MCF 10A (cell line): Measurements from ENCODE around the gene BSCL2. TPM values are rescaled to one million over a fixed set of nuclear protein-coding genes. Genes with fewer than 3 reads are reported as not detected.

Experiments used
- BruUV-seq: library from RNA; stranded (reverse); fragments of 400-500 nt; replicated peaks from 2 replicates; lab custom pipeline; 2021; lab: Mats Ljungman, UMichigan
- CTCF ChIA-PET: fragments of 300-600 bp; sonication (Branson Sonifier 250); formaldehyde crosslinking; extraction: SDS; loops from one replicate; lab custom pipeline; 2021; ENCODE audit warnings: antibody characterized with exemption, inconsistent platforms; lab: Yijun Ruan, JAX
- POLR2A ChIA-PET: fragments of 300-600, 350-650 bp; sonication (Branson Sonifier 250); formaldehyde crosslinking; extraction: SDS; loops from one replicate; lab custom pipeline; 2020; ENCODE audit warnings: antibody characterized with exemption, inconsistent platforms; lab: Yijun Ruan, JAX
- DNase-seq: peaks from one replicate; pipeline ENCODE4 v3.0.0-alpha.2; 2018; ENCODE audit not compliant: unreplicated experiment
- H3K27ac Mint-ChIP-seq: one replicate; pipeline ENCODE4 v1.8.0; 2022; ENCODE audit warnings: mild to moderate bottlenecking, low read depth, mixed read lengths; ENCODE audit not compliant: unreplicated experiment
- H3K27me3 Mint-ChIP-seq: one replicate; pipeline ENCODE4 v1.8.0; 2022; ENCODE audit warnings: mixed read lengths; ENCODE audit not compliant: insufficient read depth, unreplicated experiment
- H3K36me3 Mint-ChIP-seq: one replicate; pipeline ENCODE4 v1.8.0; 2022; ENCODE audit warnings: mild to moderate bottlenecking, moderate library complexity, mixed read lengths; ENCODE audit not compliant: insufficient read depth, unreplicated experiment
- H3K4me1 Mint-ChIP-seq: one replicate; pipeline ENCODE4 v1.8.0; 2022; ENCODE audit warnings: mixed read lengths; ENCODE audit not compliant: insufficient read depth, unreplicated experiment
- H3K4me3 Mint-ChIP-seq: one replicate; pipeline ENCODE4 v1.8.0; 2022; ENCODE audit warnings: mild to moderate bottlenecking, moderate library complexity, mixed read lengths; ENCODE audit not compliant: unreplicated experiment
- H3K9me3 Mint-ChIP-seq: one replicate; pipeline ENCODE4 v1.8.0; 2022; ENCODE audit warnings: mixed read lengths; ENCODE audit not compliant: unreplicated experiment
- intact Hi-C: fragments of 100-400 bp; cut with micrococcal nuclease; formaldehyde crosslinking; loops from 2 replicates; pipeline ENCODE4 v1.14.1; 2022
- total RNA-seq: library from RNA; stranded (reverse); gene quantifications from 2 replicates; pipeline ENCODE4 v1.2.3, GENCODE V29; 2022
- TF ChIP-seq, protein P1 (sequence below): fragments of 200-600 bp; IDR thresholded peaks from one replicate; pipeline ENCODE4 v1.8.0; 2022; ENCODE audit warnings: antibody characterized with exemption, mild to moderate bottlenecking; ENCODE audit not compliant: unreplicated experiment

The BSCL2 gene
- total RNA-seq, 1 experiment from 2014 or later, result 33.1 TPM

DNA sequence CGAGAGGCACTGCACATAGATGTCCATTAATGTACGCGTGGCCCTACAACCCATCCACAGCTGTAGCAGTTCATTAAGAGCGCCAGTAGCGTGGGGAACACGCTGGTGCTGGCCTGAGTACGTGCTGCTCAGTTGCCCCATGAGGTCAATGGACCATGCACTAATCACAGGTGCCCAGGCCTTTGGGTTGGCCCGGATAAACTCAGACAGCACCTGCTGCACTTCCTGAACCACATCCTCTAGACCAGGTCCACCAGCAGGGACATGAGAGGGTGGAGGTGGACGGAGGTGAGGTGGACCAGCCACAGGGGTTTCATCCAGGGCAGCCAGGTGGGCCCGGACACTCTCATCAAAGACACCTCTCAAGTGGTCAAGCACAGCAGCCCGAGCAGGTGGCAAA is 57.7 kb downstream of the BSCL2 start:
- Mint-ChIP-seq H3K36me3 (peaks cover 30% of the 10 kb centered on the region), H3K9me3 (no peaks in the 10 kb centered on the region), H3K27ac (no peak overlapping the region), H3K4me3 (no peak overlapping the region), H3K27me3 (no peaks in the 10 kb centered on the region), H3K4me1 (peaks cover 14% of the 10 kb centered on the region)
- CTCF ChIA-PET, result interaction anchor here (1.2 kb wide), 1 partner anchor 57 kb away, joined by 6 read pairs; the partner anchor contains the start of gene TUT1
- TF ChIP-seq, protein P1, sequence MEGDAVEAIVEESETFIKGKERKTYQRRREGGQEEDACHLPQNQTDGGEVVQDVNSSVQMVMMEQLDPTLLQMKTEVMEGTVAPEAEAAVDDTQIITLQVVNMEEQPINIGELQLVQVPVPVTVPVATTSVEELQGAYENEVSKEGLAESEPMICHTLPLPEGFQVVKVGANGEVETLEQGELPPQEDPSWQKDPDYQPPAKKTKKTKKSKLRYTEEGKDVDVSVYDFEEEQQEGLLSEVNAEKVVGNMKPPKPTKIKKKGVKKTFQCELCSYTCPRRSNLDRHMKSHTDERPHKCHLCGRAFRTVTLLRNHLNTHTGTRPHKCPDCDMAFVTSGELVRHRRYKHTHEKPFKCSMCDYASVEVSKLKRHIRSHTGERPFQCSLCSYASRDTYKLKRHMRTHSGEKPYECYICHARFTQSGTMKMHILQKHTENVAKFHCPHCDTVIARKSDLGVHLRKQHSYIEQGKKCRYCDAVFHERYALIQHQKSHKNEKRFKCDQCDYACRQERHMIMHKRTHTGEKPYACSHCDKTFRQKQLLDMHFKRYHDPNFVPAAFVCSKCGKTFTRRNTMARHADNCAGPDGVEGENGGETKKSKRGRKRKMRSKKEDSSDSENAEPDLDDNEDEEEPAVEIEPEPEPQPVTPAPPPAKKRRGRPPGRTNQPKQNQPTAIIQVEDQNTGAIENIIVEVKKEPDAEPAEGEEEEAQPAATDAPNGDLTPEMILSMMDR, result no peak
- DNase-seq, result no peak
- POLR2A ChIA-PET, result interaction anchor here (0.6 to 7.1 kb wide), 9 partner anchors 14 to 78 kb away, joined by 3 to 98 read pairs (median 4); partner anchors contain the start of genes B3GAT3, C11orf98, CSKMT and EEF1G
- intact Hi-C loops, result loop anchor here (5.0 kb wide), 1 partner anchor 37 kb away; the partner anchor contains the start of genes EML3 and ROM1
- no TSS peak for BruUV-seq

DNA sequence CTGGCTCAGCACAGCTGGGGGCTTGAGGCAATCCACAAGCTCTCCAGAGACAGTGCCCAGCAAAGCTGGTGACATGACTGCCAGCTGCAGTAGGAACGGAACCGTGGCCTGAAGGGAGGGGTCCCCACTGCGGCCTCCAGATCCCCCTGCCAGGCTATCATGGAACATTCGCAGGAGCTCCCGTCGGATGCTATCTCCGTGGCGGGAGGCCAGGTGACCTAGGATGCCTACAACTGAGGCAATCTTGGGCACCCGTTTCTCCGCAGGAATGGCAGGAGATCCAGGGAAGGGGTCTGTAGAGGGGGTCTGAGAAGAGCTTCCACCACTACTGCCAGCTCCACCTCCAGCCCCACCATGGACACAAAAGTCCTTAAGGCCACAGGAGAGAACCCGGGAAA is 58.3 kb downstream of the BSCL2 start:
- H3K36me3 Mint-ChIP-seq, result peaks cover 35% of the 10 kb centered on the region
- CTCF ChIA-PET, result interaction anchor here (0.5 to 1.2 kb wide), 4 partner anchors 15 to 588 kb away, joined by 3 to 6 read pairs (median 4); partner anchors contain the start of genes B3GAT3 and TUT1
- no peak overlapping the region for H3K27ac Mint-ChIP-seq
- no peak overlapping the region for H3K4me3 Mint-ChIP-seq
- H3K27me3 Mint-ChIP-seq, result no peaks in the 10 kb centered on the region
- POLR2A ChIA-PET, result interaction anchor here (0.6 to 7.1 kb wide), 6 partner anchors 13 to 78 kb away, joined by 3 to 98 read pairs (median 5); partner anchors contain the start of genes B3GAT3, C11orf98, CSKMT and EEF1G
- TF ChIP-seq, protein P1, result no peak
- peaks cover 14% of the 10 kb centered on the region for H3K4me1 Mint-ChIP-seq
- no TSS peak for BruUV-seq
- no peaks in the 10 kb centered on the region for H3K9me3 Mint-ChIP-seq
- intact Hi-C loops, result loop anchor here (5.0 kb wide), 1 partner anchor 37 kb away; the partner anchor contains the start of genes EML3 and ROM1
- no peak for DNase-seq

DNA sequence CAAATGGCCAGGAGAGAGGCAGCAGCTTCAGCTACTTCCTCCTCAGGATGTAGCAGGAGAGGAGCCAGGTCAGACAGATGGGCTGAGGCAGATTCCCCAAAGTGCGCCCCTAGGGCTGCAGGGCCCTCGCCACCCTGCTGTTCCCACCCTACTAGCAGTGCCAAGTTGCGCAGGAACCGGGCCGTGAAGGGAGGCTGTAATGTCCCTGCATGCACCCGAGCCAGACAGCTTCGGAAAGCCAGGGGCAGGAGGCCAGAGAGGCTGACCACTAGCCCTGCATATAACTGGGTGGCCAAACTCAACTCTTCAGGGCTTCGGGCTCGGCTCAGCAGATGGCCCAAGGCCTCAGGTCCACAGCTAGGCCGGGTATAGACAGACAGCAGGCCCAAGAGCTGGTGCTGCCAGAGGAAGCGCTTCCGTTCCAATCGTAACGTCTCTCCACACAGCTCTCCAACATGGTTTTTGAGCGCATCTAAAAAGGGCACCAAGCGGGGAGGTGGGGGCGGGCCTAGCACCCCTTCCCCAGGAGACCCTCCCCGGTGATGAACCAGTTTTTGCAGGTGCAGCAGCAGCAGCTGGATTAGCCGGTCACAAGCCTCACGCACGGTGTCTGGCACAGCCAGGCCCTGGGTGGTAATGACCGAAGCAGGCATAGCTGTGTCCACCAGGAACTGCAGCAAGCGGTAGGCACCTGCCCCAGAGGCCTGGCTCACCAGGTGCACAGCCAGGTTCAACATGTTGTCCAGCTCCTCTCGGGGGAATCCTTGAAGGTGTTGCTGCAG is 58.8 kb downstream of the BSCL2 start:
- TF ChIP-seq, protein P1, result no peak
- BruUV-seq, result no TSS peak
- Mint-ChIP-seq H3K4me1 (peaks cover 9% of the 10 kb centered on the region), H3K27me3 (no peaks in the 10 kb centered on the region), H3K27ac (no peak overlapping the region), H3K36me3 (peaks cover 40% of the 10 kb centered on the region), H3K4me3 (no peak overlapping the region), H3K9me3 (no peaks in the 10 kb centered on the region)
- DNase-seq, result no peak
- ChIA-PET CTCF (interaction anchor here (0.5 to 1.2 kb wide), 6 partner anchors 16 to 587 kb away, joined by 3 to 5 read pairs (median 4); partner anchors contain the start of gene B3GAT3), POLR2A (interaction anchor here (0.7 to 7.1 kb wide), 10 partner anchors 18 to 79 kb away, joined by 3 to 98 read pairs (median 4); partner anchors contain the start of genes B3GAT3, C11orf98, CSKMT and EEF1G)
- intact Hi-C loops, result loop anchor here (5.0 kb wide), 1 partner anchor 36 kb away; the partner anchor contains the start of genes EML3 and ROM1
